SKM-1 treated with dmso at 0.1 percent for 144 hours (cell line): ENCODE measurements around the gene TANC2.
A peak's percentile ranks its signal among the peaks of the same experiment; 100 is the strongest.

Source experiments
- DNase-seq: peaks from one replicate; lab custom pipeline; 2025; ENCODE audit not compliant: unreplicated experiment; lab: John Stamatoyannopoulos, UW

The TANC2 gene

GRCh38 chr17:62965686-62966425, at the start of gene TANC2:
TSS of gene TANC2 (plus strand) at chr17:62966235. CDS start at chr17:63009560, 43,325 bp downstream.
- DNase-seq, result peak; percentile 70

- no peak for DNase-seq
These were observed 49.1 kb upstream of the TANC2 start for GRCh38 chr17:62916684-62917571.

- no peak for DNase-seq
These were observed 46.6 kb upstream of the TANC2 start for GRCh38 chr17:62919388-62919787.

GRCh38 chr17:62920300-62920699, 45.7 kb upstream of the TANC2 start:
- no peak for DNase-seq

GRCh38 chr17:62921817-62922216, 44.2 kb upstream of the TANC2 start:
- no peak for DNase-seq

- no peak for DNase-seq
These were observed 42.5 kb upstream of the TANC2 start for GRCh38 chr17:62923258-62924150.

GRCh38 chr17:62925267-62925836, 40.7 kb upstream of the TANC2 start:
- no peak for DNase-seq

- DNase-seq, result no peak
These were observed 39.0 kb upstream of the TANC2 start for GRCh38 chr17:62927083-62927482.

- no peak for DNase-seq
These were observed 36.7 kb upstream of the TANC2 start for GRCh38 chr17:62929320-62929719.

- no peak for DNase-seq
These were observed 34.9 kb upstream of the TANC2 start for GRCh38 chr17:62931101-62931500.

- no peak for DNase-seq
These were observed 32.3 kb upstream of the TANC2 start for GRCh38 chr17:62933501-62934385.

GRCh38 chr17:62935098-62935497, 30.9 kb upstream of the TANC2 start:
- DNase-seq, result no peak

GRCh38 chr17:62935523-62935922, 30.5 kb upstream of the TANC2 start:
- no peak for DNase-seq

- no peak for DNase-seq
These were observed 28.4 kb upstream of the TANC2 start for GRCh38 chr17:62937606-62938005.

GRCh38 chr17:62941358-62941991, 24.6 kb upstream of the TANC2 start:
- DNase-seq, result no peak

- no peak for DNase-seq
These were observed 17.7 kb upstream of the TANC2 start for GRCh38 chr17:62948370-62948769.

GRCh38 chr17:62949036-62949435, 17.0 kb upstream of the TANC2 start:
- DNase-seq, result no peak

- no peak for DNase-seq
These were observed 16.0 kb upstream of the TANC2 start for GRCh38 chr17:62950067-62950466.

GRCh38 chr17:62955841-62956352, 10.1 kb upstream of the TANC2 start:
- no peak for DNase-seq
